Measurements from ENCODE around the gene TCP11.

TCP11 gene

GRCh38 chr6:35141007-35141655, at the start of gene TCP11:
TCP11 (minus strand) TSS chr6:35141339; CDS start chr6:35140870, 469 bp downstream.
- DNase-seq, result no peak

DNA sequence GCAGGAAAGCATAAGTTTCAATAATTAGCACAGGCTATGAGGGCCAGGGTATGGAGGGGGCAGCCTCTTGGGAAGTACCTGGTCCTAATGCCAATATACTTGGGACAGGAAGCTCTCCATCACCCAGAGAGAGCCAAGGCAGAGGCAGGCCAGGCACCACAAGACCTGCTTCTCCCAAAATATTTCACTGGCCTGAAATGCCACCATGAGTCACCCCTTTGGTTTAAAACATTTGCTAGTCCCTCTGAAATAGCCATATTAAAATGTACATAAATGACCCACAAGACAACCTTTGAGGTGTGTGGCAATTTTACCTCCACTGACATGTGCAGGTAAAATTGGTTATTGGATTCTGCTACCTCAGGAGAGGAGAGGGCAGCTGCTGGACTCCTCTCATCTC, 49.2 kb upstream of the TCP11 start:
- DNase-seq, result no peak

DNA sequence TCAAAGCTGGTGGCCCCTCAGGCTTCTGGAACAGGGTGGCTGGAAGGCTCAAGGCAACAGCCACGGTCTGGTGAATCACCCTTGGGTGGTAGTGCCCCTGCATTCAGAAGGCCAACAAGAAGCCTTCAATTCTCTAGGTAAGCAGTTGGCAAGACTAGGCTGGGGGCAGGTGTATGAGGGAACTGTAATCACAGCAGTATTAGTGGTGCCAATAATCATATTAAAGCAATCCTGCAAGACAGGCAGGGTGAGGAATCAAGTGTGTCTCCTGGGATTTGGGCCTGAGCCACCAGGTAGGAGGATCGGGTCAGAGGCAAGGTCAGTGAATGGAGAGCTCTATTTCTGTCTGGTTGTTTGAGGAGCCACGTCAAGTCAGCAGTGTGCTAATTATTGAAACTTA, 47.7 kb upstream of the TCP11 start:
- peak; percentile 79 for DNase-seq

DNA sequence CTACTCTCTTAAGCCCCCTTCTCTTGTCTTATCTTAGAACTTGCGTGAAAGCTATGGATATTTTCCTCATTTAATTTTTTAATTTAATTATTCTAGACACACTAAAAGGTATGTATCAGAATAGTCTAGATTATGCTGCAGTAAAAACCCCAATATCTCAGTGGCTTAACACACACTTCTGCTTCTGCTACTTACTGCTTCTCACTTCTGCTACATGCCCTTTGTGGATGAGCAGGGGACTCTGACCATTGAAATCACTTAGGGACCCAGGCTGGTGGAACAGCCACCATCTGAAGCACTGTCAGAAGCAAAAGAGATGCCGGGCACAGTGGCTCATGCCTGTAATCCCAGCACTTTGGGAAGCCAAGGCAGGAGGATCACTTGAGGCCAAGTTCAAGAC, 45.4 kb upstream of the TCP11 start:
- DNase-seq, result no peak

DNA sequence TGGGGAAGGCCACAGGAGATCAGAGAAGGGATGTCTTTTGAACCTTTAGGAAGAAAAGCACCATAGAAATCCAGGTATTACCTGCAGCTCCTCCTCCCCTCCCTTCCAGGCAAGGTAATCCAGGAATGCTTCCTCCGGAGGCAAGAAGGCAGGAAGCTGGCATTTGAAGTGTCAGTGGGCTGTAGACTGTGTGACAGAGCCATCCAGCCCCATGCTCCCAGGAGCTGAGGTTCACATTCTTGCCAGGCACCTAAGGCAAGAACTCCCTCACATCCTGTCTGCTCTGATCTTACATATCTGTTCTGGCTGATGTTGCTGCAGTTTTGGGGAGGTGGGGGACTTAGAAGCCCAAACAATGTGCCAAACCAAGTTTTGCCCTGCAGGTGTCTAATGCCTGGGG, 44.8 kb upstream of the TCP11 start:
- DNase-seq, result no peak

GRCh38 chr6:35185302-35185681, 44.2 kb upstream of the TCP11 start:
- no peak for DNase-seq

GRCh38 chr6:35184580-35185301, 43.6 kb upstream of the TCP11 start:
- no peak for DNase-seq

- no peak for DNase-seq
Measured at GRCh38 chr6:35183935-35184334, 42.8 kb upstream of the TCP11 start.

DNA sequence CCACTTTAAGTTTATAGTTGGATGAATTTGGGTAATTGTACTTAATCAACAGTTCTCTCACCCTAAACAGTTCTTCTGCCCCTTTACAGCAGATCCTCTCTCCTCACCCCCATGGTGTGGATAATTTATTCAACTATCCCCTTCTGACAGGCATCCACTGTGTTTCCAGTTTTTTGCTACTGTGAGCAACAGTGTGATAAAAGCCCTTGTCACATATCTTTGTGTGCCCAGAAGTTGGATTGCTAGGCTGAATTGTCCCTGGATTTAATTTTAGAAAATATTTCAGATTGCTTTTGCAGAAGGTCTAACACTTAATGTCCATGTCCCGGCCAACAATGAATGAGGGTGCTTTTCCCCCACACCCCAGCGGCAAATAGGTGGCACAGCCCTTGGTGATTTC, 42.1 kb upstream of the TCP11 start:
- no peak for DNase-seq

- peak; percentile 13 for DNase-seq
Measured at GRCh38 chr6:35181933-35182612, 40.9 kb upstream of the TCP11 start.

- DNase-seq, result no peak
Measured at GRCh38 chr6:35181308-35181932, 40.3 kb upstream of the TCP11 start.

GRCh38 chr6:35179901-35180535, 38.9 kb upstream of the TCP11 start:
- no peak for DNase-seq

GRCh38 chr6:35178932-35179832, 38.0 kb upstream of the TCP11 start:
- peak; percentile 10 for DNase-seq

DNA sequence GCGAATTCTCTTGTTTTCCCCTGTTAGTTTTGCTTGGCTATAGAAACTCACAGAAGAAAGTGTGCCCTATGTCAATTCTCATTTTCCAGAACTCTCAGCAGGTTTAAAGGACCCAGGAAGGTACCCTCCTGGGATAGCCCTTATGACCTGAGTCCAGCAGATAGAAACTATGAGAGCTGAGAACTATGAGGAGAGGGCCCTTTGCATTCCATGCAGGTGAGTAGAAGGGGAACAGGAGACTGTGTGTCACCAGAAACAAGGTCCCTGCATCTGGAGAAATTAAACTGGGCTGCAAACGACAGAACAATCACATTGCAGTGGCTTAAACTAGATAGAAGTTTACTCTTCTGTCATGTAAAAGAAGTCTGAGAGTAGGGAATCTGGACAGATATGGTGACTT, 36.9 kb upstream of the TCP11 start:
- no peak for DNase-seq

- no peak for DNase-seq
Measured at GRCh38 chr6:35177596-35177995, 36.5 kb upstream of the TCP11 start.

DNA sequence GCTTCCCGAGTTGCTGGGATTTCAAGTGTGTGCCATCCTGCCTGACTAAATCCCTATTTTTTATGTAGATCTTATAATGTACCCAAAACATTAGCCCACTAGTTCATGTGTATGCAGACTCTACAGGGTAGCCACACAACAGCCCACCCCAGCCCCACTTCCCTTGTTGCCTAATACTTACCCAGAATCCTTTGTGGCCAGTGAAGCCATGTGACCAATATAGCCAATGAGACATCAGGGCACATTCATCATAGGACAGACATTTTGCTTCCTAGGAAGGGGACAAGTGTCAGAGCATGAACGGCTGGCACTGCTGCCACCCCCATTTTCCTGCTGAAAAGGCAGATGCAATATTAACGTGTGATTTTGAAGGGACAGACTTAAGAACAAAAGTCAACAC, 36.0 kb upstream of the TCP11 start:
- peak; percentile 33 for DNase-seq

GRCh38 chr6:35176301-35177024, 35.3 kb upstream of the TCP11 start:
- no peak for DNase-seq

- DNase-seq, result no peak
Measured at GRCh38 chr6:35174501-35174900, 33.4 kb upstream of the TCP11 start.

- DNase-seq, result no peak
Measured at GRCh38 chr6:35174088-35174434, 32.9 kb upstream of the TCP11 start.

DNA sequence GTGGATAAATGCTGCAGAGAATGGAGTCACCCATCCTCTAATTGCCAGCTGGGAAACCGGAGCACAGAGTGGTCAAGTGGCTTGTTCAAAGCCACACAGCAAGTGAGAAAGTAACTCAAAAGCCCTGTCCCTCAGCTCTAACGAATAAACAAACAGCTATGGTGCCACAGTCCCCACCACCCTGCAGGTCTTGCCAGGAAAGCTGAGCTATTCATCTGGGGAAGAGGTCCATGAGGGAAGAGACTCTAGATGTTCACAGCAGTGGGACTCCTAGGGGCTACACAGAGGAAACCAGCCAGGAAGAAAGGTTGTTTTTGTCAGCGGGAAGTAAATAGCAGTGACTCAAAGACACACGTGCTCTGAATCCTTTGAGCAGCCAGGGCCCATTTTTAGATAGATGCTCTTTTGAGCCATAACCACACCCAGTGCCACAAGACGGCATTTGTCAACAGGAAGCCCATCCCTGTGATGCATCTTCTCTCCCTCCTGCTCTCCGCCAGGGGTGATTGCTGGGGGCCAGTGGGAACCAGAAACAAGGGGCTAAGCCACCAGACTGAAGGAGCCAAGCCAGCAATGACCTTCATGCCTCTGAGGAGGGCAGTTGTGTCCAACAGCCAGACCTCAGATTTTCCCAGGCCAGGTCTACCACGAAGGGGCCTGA, 32.4 kb upstream of the TCP11 start:
- no peak for DNase-seq

- no peak for DNase-seq
Measured at GRCh38 chr6:35173044-35173426, 31.9 kb upstream of the TCP11 start.
